Measurements from ENCODE around the gene PAFAH1B2.

Gene PAFAH1B2

GRCh38 chr11:117146521-117146920 lies 2.4 kb downstream of the PAFAH1B2 start:
- Histone ChIP-seq H3K27ac (ENCODE audit: low read depth, low read length) (no peak overlapping the region), H3K4me2 (ENCODE audit: low read length) (peak overlapping the region; percentile 98; the same call in 1 of the 2 replicates), H3K36me3 (ENCODE audit: control insufficient read depth, low read length) (peaks cover 45% of the 10 kb centered on the region), H3K4me1 (ENCODE audit: control insufficient read depth, low read length) (peaks cover 30% of the 10 kb centered on the region), H3K79me2 (ENCODE audit: control insufficient read depth, low read length) (peaks cover 77% of the 10 kb centered on the region), H3K27me3 (ENCODE audit: control insufficient read depth, low read length) (no peaks in the 10 kb centered on the region), H4K20me1 (ENCODE audit: control insufficient read depth, insufficient read depth, low read depth, low read length) (peaks cover 24% of the 10 kb centered on the region; the same call in 1 of the 2 replicates), H3K4me3 (ENCODE audit: low read length) (no peak overlapping the region), H3K9me2 (replicated peaks; ENCODE audit: control insufficient read depth, low read length) (no peaks in the 10 kb centered on the region), H3F3A (ENCODE audit: control insufficient read depth, insufficient read depth) (no peaks in the 10 kb centered on the region), H3K9me3 (ENCODE audit: control insufficient read depth, insufficient read depth, low read length) (no peaks in the 10 kb centered on the region)
- TF ChIP-seq EZH2phosphoT487 (IDR thresholded peaks at IDR 0.05; ENCODE audit: borderline replicate concordance, low read length) (no peak), CTCF (IDR thresholded peaks at IDR 0.05; ENCODE audit: low read depth, low read length, poor library complexity, severe bottlenecking) (no peak)

- 0 out of 2 replicates have a peak, but pooled peaks cover 8% of the 10 kb centered on the region for H3K4me1 ChIP-seq (ENCODE audit: control insufficient read depth, low read length)
- no peak overlapping the region for H3K4me3 ChIP-seq (ENCODE audit: low read length)
- peaks cover 99% of the 10 kb centered on the region for H3K79me2 ChIP-seq (ENCODE audit: control insufficient read depth, low read length)
- peaks cover 3% of the 10 kb centered on the region; the same call in 1 of the 2 replicates for H3F3A ChIP-seq (ENCODE audit: control insufficient read depth, insufficient read depth)
- H3K27me3 ChIP-seq (ENCODE audit: control insufficient read depth, low read length) = no peaks in the 10 kb centered on the region
- no peaks in the 10 kb centered on the region for H3K9me3 ChIP-seq (ENCODE audit: control insufficient read depth, insufficient read depth, low read length)
- no peak overlapping the region for H3K4me2 ChIP-seq (ENCODE audit: low read length)
- H3K36me3 ChIP-seq (ENCODE audit: control insufficient read depth, low read length) = peaks cover 59% of the 10 kb centered on the region
- H3K9me2 ChIP-seq (replicated peaks; ENCODE audit: control insufficient read depth, low read length) = no peaks in the 10 kb centered on the region
- H4K20me1 ChIP-seq (ENCODE audit: control insufficient read depth, insufficient read depth, low read depth, low read length) = peaks cover 11% of the 10 kb centered on the region; the same call in 1 of the 2 replicates
- H3K27ac ChIP-seq (ENCODE audit: low read depth, low read length) = no peak overlapping the region
- TF ChIP-seq EZH2phosphoT487 (IDR thresholded peaks at IDR 0.05; ENCODE audit: borderline replicate concordance, low read length) (no peak), CTCF (IDR thresholded peaks at IDR 0.05; ENCODE audit: low read depth, low read length, poor library complexity, severe bottlenecking) (no peak)
Observed at GRCh38 chr11:117152066-117152465, 8.0 kb downstream of the PAFAH1B2 start.

- no peaks in the 10 kb centered on the region for H3K9me3 ChIP-seq (ENCODE audit: control insufficient read depth, insufficient read depth, low read length)
- no peaks in the 10 kb centered on the region for H3K27me3 ChIP-seq (ENCODE audit: control insufficient read depth, low read length)
- TF ChIP-seq EZH2phosphoT487 (IDR thresholded peaks at IDR 0.05; ENCODE audit: borderline replicate concordance, low read length) (no peak), CTCF (IDR thresholded peaks at IDR 0.05; ENCODE audit: low read depth, low read length, poor library complexity, severe bottlenecking) (no peak)
- peaks cover 97% of the 10 kb centered on the region for H3K79me2 ChIP-seq (ENCODE audit: control insufficient read depth, low read length)
- peaks cover 6% of the 10 kb centered on the region; the same call in 1 of the 2 replicates for H3F3A ChIP-seq (ENCODE audit: control insufficient read depth, insufficient read depth)
- H3K36me3 ChIP-seq (ENCODE audit: control insufficient read depth, low read length) = peaks cover 63% of the 10 kb centered on the region
- no peak overlapping the region for H3K4me2 ChIP-seq (ENCODE audit: low read length)
- H3K27ac ChIP-seq (ENCODE audit: low read depth, low read length) = no peak overlapping the region
- no peaks in the 10 kb centered on the region for H3K9me2 ChIP-seq (replicated peaks; ENCODE audit: control insufficient read depth, low read length)
- H4K20me1 ChIP-seq (ENCODE audit: control insufficient read depth, insufficient read depth, low read depth, low read length) = peaks cover 10% of the 10 kb centered on the region; the same call in 1 of the 2 replicates
- H3K4me1 ChIP-seq (ENCODE audit: control insufficient read depth, low read length) = 0 out of 2 replicates have a peak, but pooled peaks cover 3% of the 10 kb centered on the region
- H3K4me3 ChIP-seq (ENCODE audit: low read length) = no peak overlapping the region
Observed at GRCh38 chr11:117154468-117154867, 10.4 kb downstream of the PAFAH1B2 start.
